Loucy (cell line): Measurements from ENCODE around the gene GET4.

ENCODE experiments used
- H2AFZ ChIP-seq: fragments of 200-600 bp; sonication (generic); 2 replicates; pipeline ENCODE4 v1.6.0; 2016; ENCODE audit warnings: antibody characterized with exemption, mild to moderate bottlenecking, low read length, moderate library complexity
- H3F3A ChIP-seq: fragments of 200-600 bp; 2 replicates; pipeline ENCODE4 v1.6.0; 2016; ENCODE audit warnings: antibody characterized with exemption, low read depth, mild to moderate bottlenecking
- H3K27me3 ChIP-seq: fragments of 200-600 bp; sonication (generic); 2 replicates; pipeline ENCODE4 v1.6.1; 2014; ENCODE audit warnings: low read length, mild to moderate bottlenecking; ENCODE audit not compliant: insufficient read depth, poor library complexity, severe bottlenecking
- H3K36me3 ChIP-seq: fragments of 200-600 bp; sonication (generic); 2 replicates; pipeline ENCODE4 v1.6.1; 2016; ENCODE audit warnings: low read length; ENCODE audit not compliant: insufficient read depth
- H3K4me1 ChIP-seq: fragments of 200-600 bp; sonication (generic); 2 replicates; pipeline ENCODE4 v1.5.1; 2014; ENCODE audit warnings: low read length, mild to moderate bottlenecking; ENCODE audit not compliant: insufficient read depth, poor library complexity, severe bottlenecking
- H3K4me2 ChIP-seq: fragments of 200-600 bp; sonication (generic); 2 replicates; pipeline ENCODE4 v1.6.0; 2014; ENCODE audit warnings: antibody characterized with exemption, low read length, low read depth, mild to moderate bottlenecking; ENCODE audit not compliant: poor library complexity, severe bottlenecking
- H3K4me3 ChIP-seq: fragments of 200-600 bp; sonication (generic); 2 replicates; pipeline ENCODE4 v1.5.1; 2014; ENCODE audit warnings: low read length, mild to moderate bottlenecking, mixed read lengths; ENCODE audit not compliant: poor library complexity, severe bottlenecking
- H3K79me2 ChIP-seq: fragments of 200-600 bp; sonication (generic); 2 replicates; pipeline ENCODE4 v1.6.1; 2014; ENCODE audit warnings: low read length; ENCODE audit not compliant: insufficient read depth
- H3K9ac ChIP-seq: fragments of 200-600 bp; sonication (generic); 2 replicates; pipeline ENCODE4 v1.6.0; 2014; ENCODE audit warnings: mild to moderate bottlenecking, low read depth, low read length, moderate library complexity; ENCODE audit not compliant: poor library complexity, severe bottlenecking
- H3K9me2 ChIP-seq: fragments of 200-600 bp; sonication (generic); replicated peaks from 2 replicates; pipeline ENCODE4 v1.6.1; 2016; ENCODE audit warnings: low read depth, low read length, mixed read lengths
- H3K9me3 ChIP-seq: fragments of 200-600 bp; sonication (generic); 2 replicates; pipeline ENCODE4 v1.6.1; 2014; ENCODE audit warnings: mild to moderate bottlenecking, antibody characterized with exemption, low read length, low read depth; ENCODE audit not compliant: insufficient read depth
- H4K20me1 ChIP-seq: fragments of 200-600 bp; sonication (generic); 2 replicates; pipeline ENCODE4 v1.6.0; 2014; ENCODE audit warnings: antibody characterized with exemption, low read length, mild to moderate bottlenecking; ENCODE audit not compliant: insufficient read depth, poor library complexity, severe bottlenecking
- CTCF ChIP-seq: fragments of 200-600 bp; sonication (generic); conservative IDR thresholded peaks from 2 replicates; pipeline ENCODE4 v1.5.1; 2014; ENCODE audit warnings: mild to moderate bottlenecking, antibody characterized with exemption, low read length
- EZH2phosphoT487 ChIP-seq: fragments of 200-600 bp; IDR thresholded peaks from 2 replicates; pipeline ENCODE4 v1.6.1; 2018; ENCODE audit warnings: antibody characterized with exemption, mild to moderate bottlenecking, moderate library complexity, borderline replicate concordance

GET4 gene

DNA sequence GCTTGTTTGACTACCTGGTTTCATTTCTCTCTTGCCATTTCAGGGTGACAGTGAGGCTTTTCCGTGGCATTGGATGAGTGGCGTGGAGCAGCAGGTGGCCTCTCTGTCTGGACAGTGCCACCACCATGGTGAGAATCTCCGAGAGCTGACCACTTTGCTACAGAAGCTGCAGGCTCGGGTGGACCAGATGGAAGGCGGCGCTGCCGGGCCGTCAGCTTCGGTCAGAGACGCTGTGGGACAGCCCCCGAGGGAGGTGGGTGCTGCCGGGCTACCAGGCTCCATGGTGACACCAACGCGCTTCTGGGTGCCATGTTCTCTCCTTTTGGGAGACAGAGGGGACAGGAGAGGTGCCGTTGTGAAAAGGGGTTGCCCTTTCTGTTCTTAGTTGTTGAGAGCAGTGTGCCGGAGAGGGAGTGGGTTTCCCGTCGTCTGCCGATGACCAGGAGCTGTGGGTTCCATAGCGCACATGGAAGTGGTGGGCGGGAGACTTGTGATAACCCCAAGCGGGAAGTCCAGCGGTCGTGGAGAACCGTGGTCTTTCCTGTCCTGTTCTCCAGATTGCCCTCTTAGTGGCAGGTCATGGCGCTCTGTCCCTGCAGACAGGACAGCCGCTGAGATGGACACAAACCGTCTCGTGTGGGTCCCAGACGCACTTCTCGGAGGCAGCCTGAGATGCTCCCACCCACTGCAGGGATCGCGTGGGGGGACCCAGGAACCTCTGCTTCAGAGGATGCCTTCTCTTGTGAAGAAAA is 22.8 kb upstream of the GET4 start:
- Histone ChIP-seq H3K9me2 (no peaks in the 10 kb centered on the region), H3K27me3 (no peaks in the 10 kb centered on the region), H3K4me2 (no peak overlapping the region), H3K9ac (no peak overlapping the region), H3K4me3 (no peak overlapping the region), H3K79me2 (no peaks in the 10 kb centered on the region), H3K4me1 (no peaks in the 10 kb centered on the region), H3K9me3 (no peaks in the 10 kb centered on the region), H4K20me1 (no peaks in the 10 kb centered on the region), H3F3A (no peaks in the 10 kb centered on the region), H2AFZ (no peak overlapping the region), H3K36me3 (peaks cover 73% of the 10 kb centered on the region; the same call in 1 of the 2 replicates)
- no peak for TF ChIP-seq CTCF
- TF ChIP-seq EZH2phosphoT487: no peak

GRCh38 chr7:854118-854775 is 22.1 kb upstream of the GET4 start:
- no peaks in the 10 kb centered on the region for H4K20me1 ChIP-seq
- H3K36me3 ChIP-seq: peaks cover 75% of the 10 kb centered on the region; the same call in 1 of the 2 replicates
- TF ChIP-seq EZH2phosphoT487 (no peak), CTCF (no peak)
- no peak overlapping the region for H2AFZ ChIP-seq
- H3F3A ChIP-seq: no peaks in the 10 kb centered on the region
- no peaks in the 10 kb centered on the region for H3K9me2 ChIP-seq
- no peak overlapping the region for H3K4me3 ChIP-seq
- no peaks in the 10 kb centered on the region for H3K4me1 ChIP-seq
- H3K9me3 ChIP-seq: no peaks in the 10 kb centered on the region
- no peak overlapping the region for H3K4me2 ChIP-seq
- no peak overlapping the region for H3K9ac ChIP-seq
- H3K79me2 ChIP-seq: no peaks in the 10 kb centered on the region
- no peaks in the 10 kb centered on the region for H3K27me3 ChIP-seq

- Histone ChIP-seq H3K36me3 (peaks cover 80% of the 10 kb centered on the region; the same call in 1 of the 2 replicates), H3K9me2 (no peaks in the 10 kb centered on the region), H3K4me2 (no peak overlapping the region), H3K79me2 (no peaks in the 10 kb centered on the region), H3K4me3 (no peak overlapping the region), H3F3A (no peaks in the 10 kb centered on the region), H4K20me1 (no peaks in the 10 kb centered on the region), H2AFZ (no peak overlapping the region), H3K9me3 (no peaks in the 10 kb centered on the region), H3K4me1 (no peaks in the 10 kb centered on the region), H3K27me3 (no peaks in the 10 kb centered on the region), H3K9ac (no peak overlapping the region)
- TF ChIP-seq EZH2phosphoT487: no peak
- no peak for TF ChIP-seq CTCF
Observed at GRCh38 chr7:855686-856369, 20.5 kb upstream of the GET4 start.
